ENCODE data around the gene ZNF335. TPM values are rescaled to one million over a fixed set of nuclear protein-coding genes. Genes with fewer than 3 reads are reported as not detected.

ZNF335 gene
- total and polyA plus RNA-seq, 2 of the 13 experiments (the other 11 are each of a cell fraction or from before 2014, with no cell fraction given), result 9.7 to 13.7 TPM

DNA sequence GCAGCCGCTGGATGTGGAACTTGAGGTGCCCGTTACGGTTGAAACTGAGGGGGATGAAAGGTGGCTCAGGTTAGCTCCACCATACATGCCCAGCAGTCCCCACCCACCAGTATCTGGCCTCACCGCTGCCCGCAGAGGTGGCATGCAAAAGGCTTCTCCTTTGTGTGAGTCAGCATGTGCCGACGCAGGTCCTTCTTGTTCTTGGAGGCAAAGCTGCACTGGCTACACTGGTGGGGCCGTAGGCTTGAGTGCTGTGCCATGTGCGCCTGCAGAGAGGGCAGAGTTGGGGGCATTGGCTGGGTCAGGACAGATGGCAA lies 21.7 kb downstream of the ZNF335 start (continued):
- TF ChIP-seq SP1 (IDR thresholded peaks at IDR 0.05), result no peak
- no peak for TF ChIP-seq SP1 (CRISPR knock-in tag; IDR thresholded peaks at IDR 0.05)
- TF ChIP-seq ZNF616 (CRISPR knock-in tag; IDR thresholded peaks at IDR 0.05; ENCODE audit: low read depth), result no peak
- no peak for TF ChIP-seq TARDBP (CRISPR knock-in tag; IDR thresholded peaks at IDR 0.05)
- TF ChIP-seq RFXANK (CRISPR knock-in tag; IDR thresholded peaks at IDR 0.05), result no peak
- no peak for TF ChIP-seq ZNF296 (CRISPR knock-in tag; conservative IDR thresholded peaks at IDR 0.05)
- no peak for TF ChIP-seq KLF11 (CRISPR knock-in tag; IDR thresholded peaks at IDR 0.05)
- TF ChIP-seq SIN3A (IDR thresholded peaks at IDR 0.05; ENCODE audit: borderline replicate concordance, low read depth, low read length), result no peak
- TF ChIP-seq, protein P1, sequence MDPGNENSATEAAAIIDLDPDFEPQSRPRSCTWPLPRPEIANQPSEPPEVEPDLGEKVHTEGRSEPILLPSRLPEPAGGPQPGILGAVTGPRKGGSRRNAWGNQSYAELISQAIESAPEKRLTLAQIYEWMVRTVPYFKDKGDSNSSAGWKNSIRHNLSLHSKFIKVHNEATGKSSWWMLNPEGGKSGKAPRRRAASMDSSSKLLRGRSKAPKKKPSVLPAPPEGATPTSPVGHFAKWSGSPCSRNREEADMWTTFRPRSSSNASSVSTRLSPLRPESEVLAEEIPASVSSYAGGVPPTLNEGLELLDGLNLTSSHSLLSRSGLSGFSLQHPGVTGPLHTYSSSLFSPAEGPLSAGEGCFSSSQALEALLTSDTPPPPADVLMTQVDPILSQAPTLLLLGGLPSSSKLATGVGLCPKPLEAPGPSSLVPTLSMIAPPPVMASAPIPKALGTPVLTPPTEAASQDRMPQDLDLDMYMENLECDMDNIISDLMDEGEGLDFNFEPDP (CRISPR knock-in tag; conservative IDR thresholded peaks at IDR 0.05), result no peak
- TF ChIP-seq, protein P2, sequence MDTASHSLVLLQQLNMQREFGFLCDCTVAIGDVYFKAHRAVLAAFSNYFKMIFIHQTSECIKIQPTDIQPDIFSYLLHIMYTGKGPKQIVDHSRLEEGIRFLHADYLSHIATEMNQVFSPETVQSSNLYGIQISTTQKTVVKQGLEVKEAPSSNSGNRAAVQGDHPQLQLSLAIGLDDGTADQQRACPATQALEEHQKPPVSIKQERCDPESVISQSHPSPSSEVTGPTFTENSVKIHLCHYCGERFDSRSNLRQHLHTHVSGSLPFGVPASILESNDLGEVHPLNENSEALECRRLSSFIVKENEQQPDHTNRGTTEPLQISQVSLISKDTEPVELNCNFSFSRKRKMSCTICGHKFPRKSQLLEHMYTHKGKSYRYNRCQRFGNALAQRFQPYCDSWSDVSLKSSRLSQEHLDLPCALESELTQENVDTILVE (CRISPR knock-in tag; IDR thresholded peaks at IDR 0.05), result no peak
- TF ChIP-seq ZNF180 (CRISPR knock-in tag; IDR thresholded peaks at IDR 0.05; ENCODE audit: borderline replicate concordance, low read depth), result no peak
- TF ChIP-seq, protein P3, sequence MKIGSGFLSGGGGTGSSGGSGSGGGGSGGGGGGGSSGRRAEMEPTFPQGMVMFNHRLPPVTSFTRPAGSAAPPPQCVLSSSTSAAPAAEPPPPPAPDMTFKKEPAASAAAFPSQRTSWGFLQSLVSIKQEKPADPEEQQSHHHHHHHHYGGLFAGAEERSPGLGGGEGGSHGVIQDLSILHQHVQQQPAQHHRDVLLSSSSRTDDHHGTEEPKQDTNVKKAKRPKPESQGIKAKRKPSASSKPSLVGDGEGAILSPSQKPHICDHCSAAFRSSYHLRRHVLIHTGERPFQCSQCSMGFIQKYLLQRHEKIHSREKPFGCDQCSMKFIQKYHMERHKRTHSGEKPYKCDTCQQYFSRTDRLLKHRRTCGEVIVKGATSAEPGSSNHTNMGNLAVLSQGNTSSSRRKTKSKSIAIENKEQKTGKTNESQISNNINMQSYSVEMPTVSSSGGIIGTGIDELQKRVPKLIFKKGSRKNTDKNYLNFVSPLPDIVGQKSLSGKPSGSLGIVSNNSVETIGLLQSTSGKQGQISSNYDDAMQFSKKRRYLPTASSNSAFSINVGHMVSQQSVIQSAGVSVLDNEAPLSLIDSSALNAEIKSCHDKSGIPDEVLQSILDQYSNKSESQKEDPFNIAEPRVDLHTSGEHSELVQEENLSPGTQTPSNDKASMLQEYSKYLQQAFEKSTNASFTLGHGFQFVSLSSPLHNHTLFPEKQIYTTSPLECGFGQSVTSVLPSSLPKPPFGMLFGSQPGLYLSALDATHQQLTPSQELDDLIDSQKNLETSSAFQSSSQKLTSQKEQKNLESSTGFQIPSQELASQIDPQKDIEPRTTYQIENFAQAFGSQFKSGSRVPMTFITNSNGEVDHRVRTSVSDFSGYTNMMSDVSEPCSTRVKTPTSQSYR (CRISPR knock-in tag; IDR thresholded peaks at IDR 0.05; ENCODE audit: borderline replicate concordance), result no peak
- TF ChIP-seq HDAC6 (IDR thresholded peaks at IDR 0.05; ENCODE audit: low read depth, low read length), result no peak
- no peak for TF ChIP-seq TCF12 (IDR thresholded peaks at IDR 0.05)
- no peak for TF ChIP-seq TCF12 (CRISPR knock-in tag; IDR thresholded peaks at IDR 0.05)
- TF ChIP-seq YY1 (IDR thresholded peaks at IDR 0.05; ENCODE audit: insufficient read depth, insufficient replicate concordance, low read depth, low read length), result no peak
- TF ChIP-seq POLR2G (IDR thresholded peaks at IDR 0.05; ENCODE audit: low read depth, low read length), result 0 out of 2 replicates have a peak, but pooled peaks have one; percentile 6
- no peak for TF ChIP-seq SOX5 (CRISPR knock-in tag; IDR thresholded peaks at IDR 0.05; ENCODE audit: borderline replicate concordance)
- TF ChIP-seq ZNF530 (CRISPR knock-in tag; IDR thresholded peaks at IDR 0.05; ENCODE audit: low read depth), result no peak
- no peak for TF ChIP-seq MAZ (IDR thresholded peaks at IDR 0.05; ENCODE audit: borderline replicate concordance, low read depth, low read length)
- TF ChIP-seq MAZ (CRISPR knock-in tag; IDR thresholded peaks at IDR 0.05; ENCODE audit: low read depth), result no peak
- no peak for TF ChIP-seq U2AF2 (IDR thresholded peaks at IDR 0.05; ENCODE audit: low read depth, low read length)
- TF ChIP-seq, protein P4, sequence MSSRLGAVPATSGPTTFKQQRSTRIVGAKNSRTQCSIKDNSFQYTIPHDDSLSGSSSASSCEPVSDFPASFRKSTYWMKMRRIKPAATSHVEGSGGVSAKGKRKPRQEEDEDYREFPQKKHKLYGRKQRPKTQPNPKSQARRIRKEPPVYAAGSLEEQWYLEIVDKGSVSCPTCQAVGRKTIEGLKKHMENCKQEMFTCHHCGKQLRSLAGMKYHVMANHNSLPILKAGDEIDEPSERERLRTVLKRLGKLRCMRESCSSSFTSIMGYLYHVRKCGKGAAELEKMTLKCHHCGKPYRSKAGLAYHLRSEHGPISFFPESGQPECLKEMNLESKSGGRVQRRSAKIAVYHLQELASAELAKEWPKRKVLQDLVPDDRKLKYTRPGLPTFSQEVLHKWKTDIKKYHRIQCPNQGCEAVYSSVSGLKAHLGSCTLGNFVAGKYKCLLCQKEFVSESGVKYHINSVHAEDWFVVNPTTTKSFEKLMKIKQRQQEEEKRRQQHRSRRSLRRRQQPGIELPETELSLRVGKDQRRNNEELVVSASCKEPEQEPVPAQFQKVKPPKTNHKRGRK (CRISPR knock-in tag; IDR thresholded peaks at IDR 0.05), result no peak
- TF ChIP-seq ZBTB21 (CRISPR knock-in tag; IDR thresholded peaks at IDR 0.05), result no peak
- TF ChIP-seq REL (CRISPR knock-in tag; conservative IDR thresholded peaks at IDR 0.05), result peak; percentile 62; the same call in 1 of the 2 replicates
- no peak for TF ChIP-seq CENPT (CRISPR knock-in tag; IDR thresholded peaks at IDR 0.05; ENCODE audit: low read depth)
- no peak for TF ChIP-seq ZNF12 (CRISPR knock-in tag; IDR thresholded peaks at IDR 0.05)
- no peak for TF ChIP-seq NFATC3 (CRISPR knock-in tag; IDR thresholded peaks at IDR 0.05)

Data from HepG2 (cell line).